Activated T-helper 1 cell treated with anti-CD3 and anti-CD28 coated beads, Interleukin-12 subunit alpha, Interleukin-12 subunit beta, Interleukin-2, Interleukin-4 antibody, amounts not matched to agents 30 ng/mL and 10 ng/mL and 1 ng/mL, durations not matched to agents 14 hours and 24 hours and 36 hours (primary cell): ENCODE results near the gene OPRL1. TPM values are rescaled to one million over a fixed set of nuclear protein-coding genes. Genes with fewer than 3 reads are reported as not detected.

Experiments used
- DNase-seq: peaks from one replicate; pipeline ENCODE4 v3.0.0; 2021; ENCODE audit warnings: low spot score
- H3K27ac Mint-ChIP-seq: one replicate; pipeline ENCODE4 v1.8.0; 2021; ENCODE audit warnings: mild to moderate bottlenecking, mixed read lengths
- H3K27me3 Mint-ChIP-seq: one replicate; pipeline ENCODE4 v1.8.0; 2022; ENCODE audit warnings: mild to moderate bottlenecking, moderate library complexity, mixed read lengths; ENCODE audit not compliant: insufficient read depth
- H3K36me3 Mint-ChIP-seq: one replicate; pipeline ENCODE4 v1.8.0; 2021; ENCODE audit warnings: low read depth, mixed read lengths
- H3K4me1 Mint-ChIP-seq: one replicate; pipeline ENCODE4 v1.8.0; 2021; ENCODE audit warnings: low read depth, mixed read lengths
- H3K4me3 Mint-ChIP-seq: one replicate; pipeline ENCODE4 v1.8.0; 2021; ENCODE audit warnings: mild to moderate bottlenecking, moderate library complexity, mixed read lengths
- H3K9me3 Mint-ChIP-seq: one replicate; pipeline ENCODE4 v1.8.0; 2021; ENCODE audit warnings: mixed read lengths
- intact Hi-C: fragments of 100-400 bp; cut with micrococcal nuclease; formaldehyde crosslinking; loops from one replicate; pipeline ENCODE4 v1.15.1; 2024
- total RNA-seq: library from RNA; stranded (reverse); gene quantifications from 2 replicates; pipeline ENCODE4 v1.2.3, GENCODE V29; 2022

OPRL1 gene
- total RNA-seq, 1 donor from 2014 or later, result 0.16 TPM

DNA sequence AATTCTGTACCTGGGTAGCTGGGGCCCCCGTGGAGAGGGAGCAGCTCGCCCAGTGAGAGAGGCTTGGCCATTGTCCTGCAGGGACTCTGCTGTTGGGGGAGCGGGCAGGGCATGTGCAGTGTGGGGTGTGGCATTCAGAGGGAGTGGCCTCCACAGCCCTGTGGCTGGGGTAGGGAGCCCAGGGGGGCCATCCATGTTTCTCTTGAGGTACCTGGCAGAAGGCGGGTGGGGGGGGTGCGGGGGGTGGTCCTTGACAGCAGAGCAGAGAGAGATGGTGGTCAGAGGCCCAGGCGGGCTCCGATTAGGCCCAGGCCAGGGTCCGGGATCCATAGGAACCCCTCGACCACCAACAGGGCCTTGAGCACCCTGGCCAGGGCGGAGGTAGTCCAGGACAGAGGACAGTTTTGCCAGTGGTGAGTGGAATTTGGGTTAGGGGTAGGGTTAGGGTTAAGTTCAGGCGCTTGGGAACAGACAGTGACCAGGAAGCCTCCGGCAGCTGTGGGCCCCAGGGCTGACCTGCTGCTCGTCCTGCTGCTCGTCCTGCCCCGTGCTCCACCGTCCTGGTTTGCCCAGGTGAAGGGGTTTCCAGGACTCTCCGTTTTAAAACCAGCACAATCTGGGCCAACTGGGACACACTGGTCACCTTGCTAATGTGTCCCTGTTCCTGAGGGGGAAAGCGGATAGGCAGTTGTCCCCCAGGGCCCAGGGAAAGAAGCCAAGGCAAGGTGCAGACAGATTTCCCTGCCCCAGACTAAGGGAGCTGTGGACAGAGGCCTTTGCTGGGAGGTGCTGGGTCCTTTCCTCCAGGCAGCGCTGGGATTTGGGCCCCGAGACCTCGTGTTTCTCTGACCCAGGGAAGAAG is 59.5 kb downstream of the OPRL1 start:
- DNase-seq, result no peak
- no peak overlapping the region for H3K27ac Mint-ChIP-seq
- no peaks in the 10 kb centered on the region for H3K36me3 Mint-ChIP-seq
- no peaks in the 10 kb centered on the region for H3K4me1 Mint-ChIP-seq
- no peak overlapping the region for H3K4me3 Mint-ChIP-seq
- peaks cover 8% of the 10 kb centered on the region for H3K9me3 Mint-ChIP-seq
- H3K27me3 Mint-ChIP-seq, result no peaks in the 10 kb centered on the region
- intact Hi-C loops, result no loop called here

DNA sequence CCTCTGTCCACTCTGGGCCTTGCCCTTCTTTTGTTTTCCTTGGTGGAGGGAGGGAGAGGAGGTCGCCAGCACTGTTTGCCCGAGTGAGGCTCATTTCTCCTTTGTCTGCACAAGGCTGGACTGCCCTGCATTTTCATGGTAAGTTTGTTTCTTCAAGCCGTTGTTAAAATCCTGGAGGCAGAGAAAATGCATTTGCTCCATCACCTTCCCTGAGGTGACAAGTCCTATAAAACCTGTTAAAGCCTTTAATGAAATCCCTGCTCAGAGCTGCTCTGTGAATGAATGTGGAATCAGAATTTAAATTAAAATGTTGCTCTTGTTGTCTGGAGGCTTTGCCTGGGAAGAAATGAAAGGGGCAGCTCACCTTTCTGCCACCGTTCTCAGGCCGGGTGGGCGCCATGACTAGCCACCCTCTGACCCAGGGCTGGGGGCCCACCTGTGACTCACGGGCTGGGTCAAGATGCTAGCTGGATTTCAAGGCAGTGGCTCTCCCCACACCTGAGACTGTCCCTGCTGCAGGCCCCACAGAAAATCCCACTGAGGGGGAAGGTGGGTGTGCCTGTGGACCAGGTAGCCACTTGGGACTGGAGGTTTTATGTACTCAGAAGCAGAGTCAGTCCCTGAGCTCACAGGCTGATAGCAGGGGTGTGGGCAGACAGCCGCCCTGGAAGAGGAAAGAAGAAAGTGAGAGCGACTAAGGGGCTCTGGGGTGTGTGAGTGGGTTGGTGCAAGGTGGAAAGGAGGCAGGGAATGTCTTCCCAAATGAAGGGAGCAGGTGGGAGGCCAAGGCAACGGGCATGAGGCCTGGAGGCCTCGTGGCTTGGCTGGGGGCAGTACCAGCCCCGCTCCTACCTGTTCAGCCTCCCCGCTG is 60.4 kb downstream of the OPRL1 start:
- Mint-ChIP-seq H3K4me3 (no peak overlapping the region), H3K4me1 (no peaks in the 10 kb centered on the region), H3K36me3 (no peaks in the 10 kb centered on the region), H3K27me3 (no peaks in the 10 kb centered on the region), H3K9me3 (peaks cover 16% of the 10 kb centered on the region), H3K27ac (no peak overlapping the region)
- intact Hi-C loops, result no loop called here
- no peak for DNase-seq

DNA sequence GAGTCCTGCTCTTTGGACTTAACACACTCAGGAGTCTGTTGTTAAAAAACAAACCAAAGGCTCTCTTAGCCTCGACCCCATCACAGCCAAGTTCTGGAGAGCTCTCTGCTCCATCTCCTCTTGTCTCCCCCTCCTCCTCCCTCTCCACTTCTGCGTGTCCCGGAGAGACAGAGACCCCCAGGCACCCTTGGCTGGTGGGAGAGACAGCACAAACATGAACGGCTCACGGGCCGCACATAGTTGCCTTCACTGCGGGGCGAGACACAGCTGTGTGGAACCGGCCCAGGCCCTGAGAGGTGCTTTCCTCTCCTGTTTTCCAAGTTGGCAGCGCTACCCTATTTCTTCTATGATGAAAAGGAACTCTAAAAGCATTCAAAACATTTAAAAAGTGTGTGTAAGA is 61.1 kb downstream of the OPRL1 start:
- H3K27me3 Mint-ChIP-seq, result no peaks in the 10 kb centered on the region
- no peaks in the 10 kb centered on the region for H3K36me3 Mint-ChIP-seq
- no peak for DNase-seq
- intact Hi-C loops, result no loop called here
- H3K4me3 Mint-ChIP-seq, result no peak overlapping the region
- no peaks in the 10 kb centered on the region for H3K4me1 Mint-ChIP-seq
- peaks cover 17% of the 10 kb centered on the region for H3K9me3 Mint-ChIP-seq
- H3K27ac Mint-ChIP-seq, result no peak overlapping the region

DNA sequence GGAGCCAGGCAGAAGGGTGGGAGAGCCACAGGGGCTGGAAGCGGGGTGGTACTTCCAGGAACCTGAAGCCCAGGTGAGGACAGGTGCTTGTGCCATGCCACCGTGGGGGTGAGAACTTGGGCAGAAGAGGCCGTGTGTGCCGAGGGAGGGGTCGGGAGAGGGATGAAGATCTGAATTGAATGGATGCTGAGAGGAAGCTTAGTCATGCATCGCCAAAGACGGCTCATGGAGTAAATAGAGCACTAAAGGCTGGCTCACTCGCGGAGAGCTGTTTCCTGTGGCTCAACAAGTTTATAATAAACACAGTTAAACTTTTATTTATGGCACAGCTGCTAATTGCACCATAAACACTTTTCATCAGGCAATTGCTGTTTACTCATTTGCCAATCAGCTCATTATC is 62.7 kb downstream of the OPRL1 start:
- intact Hi-C loops, result no loop called here
- no peaks in the 10 kb centered on the region for H3K4me1 Mint-ChIP-seq
- no peaks in the 10 kb centered on the region for H3K36me3 Mint-ChIP-seq
- DNase-seq, result no peak
- H3K4me3 Mint-ChIP-seq, result no peak overlapping the region
- peaks cover 17% of the 10 kb centered on the region for H3K9me3 Mint-ChIP-seq
- no peaks in the 10 kb centered on the region for H3K27me3 Mint-ChIP-seq
- H3K27ac Mint-ChIP-seq, result no peak overlapping the region

DNA sequence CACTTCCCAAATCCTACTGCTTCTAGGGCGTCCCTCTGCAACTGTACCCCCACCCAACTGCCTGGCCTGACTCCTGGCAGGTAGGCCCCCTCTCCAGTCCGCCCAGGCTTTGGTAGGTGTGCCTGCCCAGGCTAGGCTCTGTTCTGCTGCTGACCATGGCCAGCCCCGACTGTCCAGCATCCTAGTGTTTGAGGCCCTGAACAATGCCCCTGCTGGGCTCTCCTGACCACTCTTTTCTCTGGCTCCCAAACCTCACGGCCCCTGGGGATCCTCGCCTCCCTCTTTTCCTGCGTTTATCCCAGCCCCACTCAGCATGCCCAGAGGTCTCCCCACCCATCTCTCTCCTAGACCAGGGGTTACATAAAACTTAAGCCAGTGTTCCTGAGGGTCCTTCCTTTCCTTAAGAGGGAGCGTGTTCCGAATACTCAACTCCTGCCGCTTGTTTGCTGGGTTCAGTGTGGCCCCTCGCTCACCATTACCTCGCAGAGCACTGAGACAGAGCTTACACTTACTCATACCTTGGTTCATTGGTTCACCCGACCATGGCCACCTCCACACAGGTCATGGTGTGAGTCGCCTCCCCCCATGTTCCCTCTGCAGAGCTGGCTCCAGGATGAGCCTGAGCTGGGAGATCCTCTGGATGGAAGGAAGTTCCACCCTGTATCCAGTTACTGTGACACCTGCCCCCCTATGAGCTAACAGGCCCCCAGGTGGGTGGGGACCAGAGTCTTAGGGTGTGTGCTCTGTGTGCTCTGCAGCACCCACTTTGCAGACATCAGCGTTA is 63.3 kb downstream of the OPRL1 start:
- Mint-ChIP-seq H3K36me3 (no peaks in the 10 kb centered on the region), H3K4me3 (no peak overlapping the region), H3K9me3 (peaks cover 17% of the 10 kb centered on the region), H3K27me3 (no peaks in the 10 kb centered on the region), H3K4me1 (no peaks in the 10 kb centered on the region), H3K27ac (no peak overlapping the region)
- DNase-seq, result no peak
- intact Hi-C loops, result no loop called here

DNA sequence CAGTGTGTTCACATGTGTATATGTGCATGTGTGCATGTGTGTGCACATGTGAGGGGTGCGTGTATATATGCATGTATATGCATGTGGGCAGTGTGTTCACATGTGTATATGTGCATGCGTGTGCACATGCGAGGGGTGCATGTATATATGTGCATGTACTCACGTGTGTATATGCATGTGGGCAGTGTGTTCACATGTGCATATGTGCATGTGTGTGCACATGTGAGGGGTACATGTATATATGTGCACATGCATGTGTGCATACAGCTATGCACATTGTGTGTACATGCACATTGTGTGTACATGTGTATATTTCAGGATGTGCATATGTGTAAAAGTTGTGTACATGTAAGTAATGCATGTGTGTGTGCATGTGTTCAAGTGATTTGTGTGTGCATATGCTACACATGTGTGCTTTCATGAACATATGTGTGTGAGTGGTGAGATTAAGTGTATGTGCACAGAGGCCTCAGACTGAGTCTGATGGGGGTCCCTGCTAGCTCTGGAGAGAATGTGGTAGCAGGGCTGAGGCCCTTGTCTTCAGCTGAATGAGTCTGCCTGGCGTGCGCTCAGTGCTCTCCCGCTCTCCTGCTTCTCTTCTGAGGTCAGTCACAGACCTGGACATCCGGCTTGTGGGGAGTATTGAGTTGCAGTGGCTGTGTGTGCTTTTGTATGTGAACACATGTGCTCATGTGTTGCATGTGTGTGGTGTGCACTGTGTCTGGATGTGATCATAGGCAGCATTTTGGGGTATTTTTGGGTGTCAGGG is 64.4 kb downstream of the OPRL1 start:
- DNase-seq, result no peak
- H3K4me1 Mint-ChIP-seq, result no peaks in the 10 kb centered on the region
- intact Hi-C loops, result no loop called here
- no peaks in the 10 kb centered on the region for H3K27me3 Mint-ChIP-seq
- peaks cover 17% of the 10 kb centered on the region for H3K9me3 Mint-ChIP-seq
- H3K27ac Mint-ChIP-seq, result no peak overlapping the region
- no peak overlapping the region for H3K4me3 Mint-ChIP-seq
- H3K36me3 Mint-ChIP-seq, result no peaks in the 10 kb centered on the region

DNA sequence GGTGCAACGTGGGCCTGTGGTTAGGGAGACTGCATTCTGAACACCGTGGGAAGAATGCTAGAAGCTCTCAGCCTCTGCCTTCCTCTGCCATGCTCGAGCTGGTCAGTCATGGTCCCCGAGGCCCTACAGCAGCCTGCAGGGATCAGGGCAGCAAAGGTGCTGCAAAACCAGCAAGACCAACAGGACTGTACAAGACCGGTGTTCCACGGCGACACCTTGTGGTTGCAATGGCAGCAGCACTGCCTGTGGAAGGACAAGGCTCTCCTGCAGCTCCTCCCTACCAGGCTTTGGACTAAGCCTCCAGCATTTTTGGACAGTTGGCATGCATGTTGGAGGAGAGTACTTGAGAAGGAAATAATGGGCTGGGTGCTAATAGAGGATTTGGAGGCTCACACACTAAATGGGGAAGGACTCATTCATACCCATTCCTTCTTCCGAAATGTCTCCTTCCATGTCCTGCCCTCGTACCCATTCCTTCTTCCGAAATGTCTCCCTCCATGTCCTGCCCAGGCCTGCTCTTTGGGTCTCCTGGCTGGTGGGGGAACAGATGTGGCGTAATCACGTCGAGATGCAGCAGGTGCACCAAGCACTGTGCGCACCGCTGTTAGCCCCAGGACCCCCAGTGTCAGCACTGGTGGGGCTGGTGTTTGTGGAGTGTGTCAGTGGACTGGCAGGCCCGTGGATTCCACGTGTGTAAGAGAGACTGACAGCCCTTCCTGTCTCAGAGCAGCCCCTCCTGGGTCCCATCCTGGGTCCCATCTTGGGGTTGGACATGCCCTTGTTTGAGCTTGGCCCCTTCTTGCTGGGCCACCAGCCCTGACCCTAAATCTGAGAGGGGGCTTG is 65.8 kb downstream of the OPRL1 start:
- intact Hi-C loops, result no loop called here
- Mint-ChIP-seq H3K4me1 (no peaks in the 10 kb centered on the region), H3K27ac (no peak overlapping the region), H3K36me3 (no peaks in the 10 kb centered on the region), H3K9me3 (peaks cover 17% of the 10 kb centered on the region), H3K27me3 (no peaks in the 10 kb centered on the region), H3K4me3 (no peak overlapping the region)
- no peak for DNase-seq

DNA sequence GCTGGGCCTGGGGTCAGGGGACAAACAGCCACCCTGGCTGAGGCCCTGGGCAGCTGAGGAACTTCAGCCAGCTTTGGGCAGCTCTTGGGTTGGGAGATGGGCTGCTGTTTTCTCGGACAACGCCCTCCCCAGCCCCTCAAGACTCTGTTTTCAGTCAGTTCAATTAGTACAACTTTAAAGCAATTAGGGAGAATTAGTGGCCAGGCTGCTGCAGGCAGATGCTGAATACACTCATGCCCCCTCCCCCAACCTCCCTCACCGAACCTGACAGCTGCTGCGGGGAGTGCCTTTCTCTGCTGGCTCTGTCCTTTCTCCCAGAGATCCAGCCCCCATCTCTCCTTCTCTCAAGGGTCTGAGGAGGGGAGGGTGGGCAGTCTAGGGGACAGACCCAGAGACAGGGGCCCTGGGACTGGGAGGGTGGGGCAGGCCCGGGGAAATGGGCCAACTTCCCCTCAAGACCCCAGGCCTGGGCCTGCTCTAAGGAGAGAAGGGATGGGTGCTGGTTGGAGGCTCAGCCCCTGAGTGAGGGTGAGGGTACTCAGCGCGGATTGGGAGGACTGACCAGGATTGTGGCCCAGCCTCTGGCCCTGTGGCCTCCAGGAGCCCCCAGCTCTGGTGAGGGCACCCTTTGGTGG is 66.5 kb downstream of the OPRL1 start:
- no peaks in the 10 kb centered on the region for H3K36me3 Mint-ChIP-seq
- H3K4me3 Mint-ChIP-seq, result no peak overlapping the region
- no peaks in the 10 kb centered on the region for H3K27me3 Mint-ChIP-seq
- H3K27ac Mint-ChIP-seq, result no peak overlapping the region
- H3K9me3 Mint-ChIP-seq, result peaks cover 17% of the 10 kb centered on the region
- intact Hi-C loops, result no loop called here
- no peaks in the 10 kb centered on the region for H3K4me1 Mint-ChIP-seq
- no peak for DNase-seq

DNA sequence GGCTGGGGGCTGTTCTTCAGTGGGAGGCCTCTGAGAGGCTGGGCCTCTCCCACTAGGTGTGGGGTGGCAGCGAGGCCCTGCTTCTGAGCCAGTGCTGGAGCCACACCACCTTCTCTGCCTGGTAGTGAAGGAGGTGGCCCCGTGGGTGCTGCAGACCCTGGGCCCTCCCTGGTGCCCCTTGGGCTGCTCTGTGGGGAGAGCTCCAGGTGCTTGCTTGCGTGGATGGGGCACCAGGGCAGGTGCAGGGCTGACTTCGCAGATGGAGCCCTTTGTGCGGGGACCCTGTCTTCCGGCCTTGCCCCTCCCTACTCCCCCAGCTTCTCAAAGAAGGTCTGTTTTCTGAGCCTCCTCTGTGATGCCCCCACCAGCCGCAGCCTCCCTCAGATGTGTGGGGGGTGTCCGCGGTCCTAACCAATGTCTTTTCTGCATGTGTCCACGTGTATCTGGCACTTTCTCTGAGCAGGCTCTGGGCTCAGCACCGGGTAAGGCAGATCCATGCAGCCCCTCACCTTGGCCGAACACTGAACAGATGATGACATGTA is 67.1 kb downstream of the OPRL1 start:
- Mint-ChIP-seq H3K4me3 (no peak overlapping the region), H3K27me3 (no peaks in the 10 kb centered on the region), H3K27ac (no peak overlapping the region), H3K4me1 (no peaks in the 10 kb centered on the region), H3K9me3 (peaks cover 17% of the 10 kb centered on the region), H3K36me3 (no peaks in the 10 kb centered on the region)
- DNase-seq, result no peak
- intact Hi-C loops, result no loop called here

DNA sequence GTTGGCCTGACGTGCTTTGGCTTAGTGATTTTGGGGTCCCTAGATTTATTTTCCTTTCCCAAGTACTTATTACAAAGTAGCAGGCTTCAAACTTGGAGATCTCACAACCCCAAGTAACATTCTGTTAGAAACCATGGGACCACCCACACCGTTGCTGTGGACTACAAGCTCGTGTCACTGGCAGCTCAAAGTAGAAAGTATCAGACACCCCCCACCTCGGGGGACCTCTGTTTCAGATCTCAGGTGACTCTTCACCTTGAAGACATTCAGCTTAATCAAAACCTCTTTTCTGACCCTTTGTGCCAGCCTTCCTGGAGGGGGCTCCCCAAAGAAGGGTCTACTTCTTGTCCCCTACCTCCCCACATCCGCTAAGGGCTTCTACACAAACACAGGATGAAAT is 68.7 kb downstream of the OPRL1 start:
- no peak for DNase-seq

DNA sequence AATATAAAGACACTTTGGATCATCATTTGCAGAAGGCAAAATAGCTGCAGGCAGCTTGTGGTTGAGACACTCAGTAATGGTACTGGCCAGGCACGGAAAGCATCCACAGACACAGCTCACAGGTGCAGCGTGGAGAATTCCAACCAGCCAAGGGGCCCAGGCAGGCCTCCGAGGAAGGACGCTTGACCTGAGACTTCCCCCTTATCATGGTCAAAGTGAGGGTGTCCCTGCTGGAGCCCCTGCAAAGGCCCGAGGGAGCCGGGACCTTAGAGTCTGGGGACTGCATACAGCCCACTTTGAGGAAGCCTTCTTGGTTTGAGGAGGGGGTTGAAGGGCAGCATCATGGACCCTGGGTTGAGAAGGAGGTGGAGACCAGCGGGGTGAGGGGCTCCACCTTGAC is 69.3 kb downstream of the OPRL1 start:
- intact Hi-C loops, result no loop called here
- H3K27me3 Mint-ChIP-seq, result no peaks in the 10 kb centered on the region
- peaks cover 12% of the 10 kb centered on the region for H3K9me3 Mint-ChIP-seq
- H3K4me1 Mint-ChIP-seq, result no peaks in the 10 kb centered on the region
- no peak overlapping the region for H3K27ac Mint-ChIP-seq
- no peak for DNase-seq
- no peak overlapping the region for H3K4me3 Mint-ChIP-seq
- H3K36me3 Mint-ChIP-seq, result no peaks in the 10 kb centered on the region

More for the DNA sequence above, 68.7 kb downstream of the OPRL1 start:
- no peaks in the 10 kb centered on the region for H3K36me3 Mint-ChIP-seq
- no peak overlapping the region for H3K4me3 Mint-ChIP-seq
- no peak overlapping the region for H3K27ac Mint-ChIP-seq
- no peaks in the 10 kb centered on the region for H3K27me3 Mint-ChIP-seq
- no peaks in the 10 kb centered on the region for H3K4me1 Mint-ChIP-seq
- peaks cover 17% of the 10 kb centered on the region for H3K9me3 Mint-ChIP-seq
- intact Hi-C loops, result no loop called here
